ENCODE results near the gene PMPCA. TPM values are rescaled to one million over a fixed set of nuclear protein-coding genes. Genes with fewer than 3 reads are reported as not detected.

The PMPCA gene
- total RNA-seq, 1 experiment from 2014 or later: 116 TPM

- Histone ChIP-seq H3K4me2 (ENCODE audit: low read length) (peak overlapping the region; percentile 90), H3K79me2 (ENCODE audit: insufficient read depth, low read length) (peaks cover 80% of the 10 kb centered on the region), H3K9ac (ENCODE audit: low read length) (peak overlapping the region; percentile 97), H3K27me3 (ENCODE audit: insufficient read depth, low read length) (no peaks in the 10 kb centered on the region), H3K4me1 (ENCODE audit: control insufficient read depth in 1 of 2, insufficient read depth in 2 of 2, low read length in 2 of 2) (peaks cover 12 to 25% of the 10 kb centered on the region in 2 experiments), H4K20me1 (ENCODE audit: insufficient read depth) (no peaks in the 10 kb centered on the region), H2AFZ (ENCODE audit: low read depth, low read length, poor library complexity, severe bottlenecking) (no peak overlapping the region), H3K27ac (ENCODE audit: low read depth, low read length) (peak overlapping the region; percentile 93), H3K9me2 (ENCODE audit: insufficient read depth) (no peaks in the 10 kb centered on the region), H3K36me3 (ENCODE audit: control insufficient read depth in 1 of 2, insufficient read depth in 2 of 2, low read length in 2 of 2) (peaks cover 39 to 57% of the 10 kb centered on the region in 2 experiments), H3K9me3 (ENCODE audit: control insufficient read depth in 1 of 2, insufficient read depth in 1 of 2, low read depth in 1 of 2, low read length in 2 of 2) (no peaks in the 10 kb centered on the region), H3K4me3 (replicated peaks in 1 of 2; ENCODE audit: low read depth in 1 of 2, low read length in 2 of 2) (peak overlapping the region; percentile 78 to 99)
- TF ChIP-seq, protein P1, sequence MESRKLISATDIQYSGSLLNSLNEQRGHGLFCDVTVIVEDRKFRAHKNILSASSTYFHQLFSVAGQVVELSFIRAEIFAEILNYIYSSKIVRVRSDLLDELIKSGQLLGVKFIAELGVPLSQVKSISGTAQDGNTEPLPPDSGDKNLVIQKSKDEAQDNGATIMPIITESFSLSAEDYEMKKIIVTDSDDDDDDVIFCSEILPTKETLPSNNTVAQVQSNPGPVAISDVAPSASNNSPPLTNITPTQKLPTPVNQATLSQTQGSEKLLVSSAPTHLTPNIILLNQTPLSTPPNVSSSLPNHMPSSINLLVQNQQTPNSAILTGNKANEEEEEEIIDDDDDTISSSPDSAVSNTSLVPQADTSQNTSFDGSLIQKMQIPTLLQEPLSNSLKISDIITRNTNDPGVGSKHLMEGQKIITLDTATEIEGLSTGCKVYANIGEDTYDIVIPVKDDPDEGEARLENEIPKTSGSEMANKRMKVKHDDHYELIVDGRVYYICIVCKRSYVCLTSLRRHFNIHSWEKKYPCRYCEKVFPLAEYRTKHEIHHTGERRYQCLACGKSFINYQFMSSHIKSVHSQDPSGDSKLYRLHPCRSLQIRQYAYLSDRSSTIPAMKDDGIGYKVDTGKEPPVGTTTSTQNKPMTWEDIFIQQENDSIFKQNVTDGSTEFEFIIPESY (IDR thresholded peaks at IDR 0.05; ENCODE audit: extremely low read depth, insufficient replicate concordance, low read length): no peak
- TF ChIP-seq, protein P2, sequence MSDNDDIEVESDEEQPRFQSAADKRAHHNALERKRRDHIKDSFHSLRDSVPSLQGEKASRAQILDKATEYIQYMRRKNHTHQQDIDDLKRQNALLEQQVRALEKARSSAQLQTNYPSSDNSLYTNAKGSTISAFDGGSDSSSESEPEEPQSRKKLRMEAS (IDR thresholded peaks at IDR 0.05): peak; percentile 82
- intact Hi-C loops (cut with micrococcal nuclease): no loop called here
- POLR2A ChIA-PET: no interaction called here
- RAD21 ChIA-PET (ENCODE audit: low non-redundant PET in 1 of 2, low total read pairs in 2 of 2, uncharacterized antibody in 2 of 2, unreplicated experiment in 2 of 2): no interaction called here
- CTCF ChIA-PET: interaction anchor here (0.8 to 1.5 kb wide), 2 partner anchors 9 to 47 kb away, joined by 3 to 6 read pairs; no protein-coding TSS in a partner anchor
- TSS peak; percentile 68 for BruUV-seq (replicated peaks)
- ATAC-seq (peak; percentile 59), DNase-seq (ENCODE audit: low read depth, low spot score) (no peak)
These were observed 652 bp upstream of the PMPCA start for GRCh38 chr9:136409557-136410455.

DNA sequence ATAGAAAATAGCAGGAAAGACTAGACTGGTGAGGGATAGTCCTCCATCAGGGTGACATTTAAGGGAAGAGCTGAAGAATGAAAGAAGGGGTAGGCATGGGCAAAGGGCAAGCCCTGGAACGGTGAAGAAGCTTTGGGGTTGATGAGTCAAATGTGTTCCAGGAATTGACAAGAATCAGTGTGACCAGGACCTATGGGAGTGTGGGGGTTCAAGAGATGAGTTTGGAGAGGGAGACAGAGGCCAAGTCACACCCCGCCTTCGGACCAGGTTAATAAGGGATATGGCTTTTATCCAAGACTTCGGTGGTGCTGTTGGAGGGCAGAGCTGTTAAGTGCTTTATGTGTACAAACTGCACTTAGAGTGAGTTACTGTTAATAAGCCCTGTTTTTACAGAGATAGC is 920 bp downstream of the PMPCA start:
- TF ChIP-seq JUND (IDR thresholded peaks at IDR 0.05) (no peak), TCF7L2 (IDR thresholded peaks at IDR 0.05; ENCODE audit: borderline replicate concordance, extremely low read depth, insufficient read depth, insufficient read length) (no peak), SRF (IDR thresholded peaks at IDR 0.05; ENCODE audit: low read depth) (no peak), SP1 (IDR thresholded peaks at IDR 0.05; ENCODE audit: low read depth) (no peak), POLR2A (IDR thresholded peaks at IDR 0.05; ENCODE audit: borderline replicate concordance, extremely low read depth, insufficient read depth, insufficient read length) (no peak), ZNF274 (IDR thresholded peaks at IDR 0.05; ENCODE audit: low read depth, low read length) (no peak), SIN3A (IDR thresholded peaks at IDR 0.05; ENCODE audit: low read depth) (no peak), POLR2AphosphoS5 (IDR thresholded peaks at IDR 0.05; ENCODE audit: low read depth, low read length) (no peak)
- TF ChIP-seq, protein P1 (IDR thresholded peaks at IDR 0.05; ENCODE audit: extremely low read depth, insufficient replicate concordance, low read length): no peak
- TF ChIP-seq, protein P3, sequence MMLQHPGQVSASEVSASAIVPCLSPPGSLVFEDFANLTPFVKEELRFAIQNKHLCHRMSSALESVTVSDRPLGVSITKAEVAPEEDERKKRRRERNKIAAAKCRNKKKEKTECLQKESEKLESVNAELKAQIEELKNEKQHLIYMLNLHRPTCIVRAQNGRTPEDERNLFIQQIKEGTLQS (IDR thresholded peaks at IDR 0.05): no peak
- peak overlapping the region; percentile 91 for H3K4me2 ChIP-seq (ENCODE audit: low read length)
- H4K20me1 ChIP-seq (ENCODE audit: insufficient read depth): no peaks in the 10 kb centered on the region
- H3K9ac ChIP-seq (ENCODE audit: low read length): peak overlapping the region; percentile 96
- CTCF ChIA-PET: no interaction called here
- BruUV-seq (replicated peaks): TSS peak; percentile 69
- POLR2A ChIA-PET: no interaction called here
- peaks cover 86% of the 10 kb centered on the region for H3K79me2 ChIP-seq (ENCODE audit: insufficient read depth, low read length)
- no peak for DNase-seq (ENCODE audit: low read depth, low spot score)
- H3K4me3 ChIP-seq (replicated peaks in 1 of 2; ENCODE audit: low read depth in 1 of 2, low read length in 2 of 2): peak overlapping the region; percentile 78 to 99
- H3K27me3 ChIP-seq (ENCODE audit: insufficient read depth, low read length): no peaks in the 10 kb centered on the region
- peak overlapping the region; percentile 93 for H3K27ac ChIP-seq (ENCODE audit: low read depth, low read length)
- ATAC-seq: no peak
- peaks cover 12 to 25% of the 10 kb centered on the region in 2 experiments for H3K4me1 ChIP-seq (ENCODE audit: control insufficient read depth in 1 of 2, insufficient read depth in 2 of 2, low read length in 2 of 2)
- peaks cover 31 to 59% of the 10 kb centered on the region in 2 experiments for H3K36me3 ChIP-seq (ENCODE audit: control insufficient read depth in 1 of 2, insufficient read depth in 2 of 2, low read length in 2 of 2)
- RAD21 ChIA-PET (ENCODE audit: low non-redundant PET in 1 of 2, low total read pairs in 2 of 2, uncharacterized antibody in 2 of 2, unreplicated experiment in 2 of 2): no interaction called here
- intact Hi-C loops (cut with micrococcal nuclease): no loop called here
- no peaks in the 10 kb centered on the region for H3K9me2 ChIP-seq (ENCODE audit: insufficient read depth)
- no peak overlapping the region for H2AFZ ChIP-seq (ENCODE audit: low read depth, low read length, poor library complexity, severe bottlenecking)
- no peaks in the 10 kb centered on the region for H3K9me3 ChIP-seq (ENCODE audit: control insufficient read depth in 1 of 2, insufficient read depth in 1 of 2, low read depth in 1 of 2, low read length in 2 of 2)
